HCT116 (cell line): Measurements from ENCODE around the gene KIR2DL1. TPM values are rescaled to one million over a fixed set of nuclear protein-coding genes. Genes with fewer than 3 reads are reported as not detected.
"Not testable (repeated sequence)": the region's sequence is repeated elsewhere in the genome, so short reads cannot be mapped to it uniquely, and the experiment has no call there.

Experiments used
- ATAC-seq: fragments of 200-7000 bp; cut with Tn5 transposase; 2 replicates; pipeline ENCODE4 v1.9.1; 2020; ENCODE audit warnings: mild to moderate bottlenecking, moderate library complexity
- BruUV-seq: library from RNA; stranded (reverse); fragments of 400-500 nt; replicated peaks from 2 replicates; lab custom pipeline; 2021; lab: Mats Ljungman, UMichigan
- CTCF ChIA-PET: fragments of 300-600 bp; sonication (Branson Sonifier 250); formaldehyde crosslinking; loops from one replicate; lab custom pipeline; 2021; ENCODE audit warnings: antibody characterized with exemption; lab: Charles Lee
- POLR2A ChIA-PET: fragments of 300-600, 350-600 bp; sonication (Branson Sonifier 250); formaldehyde crosslinking; loops from one replicate; lab custom pipeline; 2021; ENCODE audit warnings: antibody characterized with exemption; lab: Charles Lee
- RAD21 ChIA-PET, 2 experiments: fragments of 300-600 bp; sonication (Branson Sonifier 250); formaldehyde crosslinking; loops; one replicate each; lab custom pipeline; 2023; ENCODE audit warnings: low total read pairs in 2 of 2; ENCODE audit not compliant: uncharacterized antibody in 2 of 2, unreplicated experiment in 2 of 2, low non-redundant PET in 1 of 2; lab: Charles Lee
- DNase-seq: peaks from one replicate; pipeline ENCODE4 v3.0.0-alpha.2; 2010; ENCODE audit warnings: low read depth, low spot score
- H2AFZ ChIP-seq: fragments of 200-600 bp; shearing (Covaris generic), sonication (generic); 2 replicates; pipeline ENCODE4 v1.6.1; 2017; ENCODE audit warnings: low read depth, mixed run types, mixed read lengths, antibody characterized with exemption, low read length; ENCODE audit not compliant: poor library complexity, severe bottlenecking
- H3K27ac ChIP-seq: 2 replicates; pipeline ENCODE4 v1.5.1; 2012; ENCODE audit warnings: low read depth, low read length
- H3K27me3 ChIP-seq: fragments of 200-600 bp; sonication (generic); 2 replicates; pipeline ENCODE4 v1.6.1; 2016; ENCODE audit warnings: mixed run types, low read length, mixed read lengths; ENCODE audit not compliant: insufficient read depth
- H3K36me3 ChIP-seq, 2 experiments: fragments of 200-500 bp in 1 of 2; fragments of 200-600 bp in 1 of 2; sonication (Bioruptor generic) in 1 of 2; sonication (generic) in 1 of 2; 2 replicates each; pipeline versions ENCODE4 v1.5.1 to v1.6.1; 2014 to 2016; ENCODE audit warnings: low read length in 2 of 2, inconsistent platforms in 1 of 2, mixed read lengths in 1 of 2, mixed run types in 1 of 2; ENCODE audit not compliant: insufficient read depth in 2 of 2, control insufficient read depth in 1 of 2
- H3K4me1 ChIP-seq, 2 experiments: fragments of 200-600 bp in 1 of 2; sonication (generic) in 1 of 2; 2 replicates each; pipeline versions ENCODE4 v1.5.1 to v1.6.1; 2012 to 2017; ENCODE audit warnings: low read length in 2 of 2, inconsistent platforms in 1 of 2, mild to moderate bottlenecking in 1 of 2, mixed read lengths in 1 of 2, mixed run types in 1 of 2, moderate library complexity in 1 of 2; ENCODE audit not compliant: insufficient read depth in 2 of 2, control insufficient read depth in 1 of 2
- H3K4me2 ChIP-seq: fragments of 200-600 bp; sonication (generic); 2 replicates; pipeline ENCODE4 v1.6.1; 2017; ENCODE audit warnings: mixed run types, low read length, mixed read lengths
- H3K4me3 ChIP-seq, 2 experiments: fragments of 200-600 bp in 1 of 2; sonication (generic) in 1 of 2; replicated peaks in 1 of 2; 2 replicates each; pipeline ENCODE4 v1.5.1; 2011 to 2016; ENCODE audit warnings: low read length in 2 of 2, control low read depth in 1 of 2, low read depth in 1 of 2, mild to moderate bottlenecking in 1 of 2, mixed read lengths in 1 of 2, mixed run types in 1 of 2
- H3K79me2 ChIP-seq: fragments of 200-600 bp; sonication (generic); 2 replicates; pipeline ENCODE4 v1.6.1; 2017; ENCODE audit warnings: mild to moderate bottlenecking, mixed run types, low read length, moderate library complexity, mixed read lengths; ENCODE audit not compliant: insufficient read depth
- H3K9ac ChIP-seq: fragments of 200-600 bp; sonication (generic); 2 replicates; pipeline ENCODE4 v1.6.1; 2016; ENCODE audit warnings: low read length, mixed read lengths
- H3K9me2 ChIP-seq: fragments of 200-600 bp; sonication (generic), shearing (Covaris generic); 2 replicates; pipeline ENCODE4 v1.6.1; 2017; ENCODE audit warnings: mixed run types, mild to moderate bottlenecking, moderate library complexity; ENCODE audit not compliant: insufficient read depth
- H3K9me3 ChIP-seq, 2 experiments: fragments of 200-500 bp in 1 of 2; fragments of 200-600 bp in 1 of 2; sonication (Bioruptor generic) in 1 of 2; sonication (generic) in 1 of 2; 2 replicates each; pipeline ENCODE4 v1.6.1; 2014 to 2017; ENCODE audit warnings: low read length in 2 of 2, mixed read lengths in 2 of 2, inconsistent platforms in 1 of 2, low read depth in 1 of 2, mild to moderate bottlenecking in 1 of 2, mixed run types in 1 of 2, moderate library complexity in 1 of 2; ENCODE audit not compliant: control insufficient read depth in 1 of 2, insufficient read depth in 1 of 2
- H4K20me1 ChIP-seq: fragments of 200-600 bp; sonication (generic), shearing (Covaris generic); 2 replicates; pipeline ENCODE4 v1.6.1; 2017; ENCODE audit warnings: mixed run types, mild to moderate bottlenecking, moderate library complexity; ENCODE audit not compliant: insufficient read depth
- intact Hi-C: fragments of 100-400 bp; cut with micrococcal nuclease; formaldehyde crosslinking; loops from 2 replicates; pipeline ENCODE4 v1.10.0; 2022
- total RNA-seq: library from RNA; stranded (reverse); gene quantifications from one replicate; pipeline ENCODE4 v1.2.1, GENCODE V29; 2021; ENCODE audit not compliant: unreplicated experiment

Gene KIR2DL1
- total RNA-seq, 1 experiment from 2014 or later: not detected

DNA sequence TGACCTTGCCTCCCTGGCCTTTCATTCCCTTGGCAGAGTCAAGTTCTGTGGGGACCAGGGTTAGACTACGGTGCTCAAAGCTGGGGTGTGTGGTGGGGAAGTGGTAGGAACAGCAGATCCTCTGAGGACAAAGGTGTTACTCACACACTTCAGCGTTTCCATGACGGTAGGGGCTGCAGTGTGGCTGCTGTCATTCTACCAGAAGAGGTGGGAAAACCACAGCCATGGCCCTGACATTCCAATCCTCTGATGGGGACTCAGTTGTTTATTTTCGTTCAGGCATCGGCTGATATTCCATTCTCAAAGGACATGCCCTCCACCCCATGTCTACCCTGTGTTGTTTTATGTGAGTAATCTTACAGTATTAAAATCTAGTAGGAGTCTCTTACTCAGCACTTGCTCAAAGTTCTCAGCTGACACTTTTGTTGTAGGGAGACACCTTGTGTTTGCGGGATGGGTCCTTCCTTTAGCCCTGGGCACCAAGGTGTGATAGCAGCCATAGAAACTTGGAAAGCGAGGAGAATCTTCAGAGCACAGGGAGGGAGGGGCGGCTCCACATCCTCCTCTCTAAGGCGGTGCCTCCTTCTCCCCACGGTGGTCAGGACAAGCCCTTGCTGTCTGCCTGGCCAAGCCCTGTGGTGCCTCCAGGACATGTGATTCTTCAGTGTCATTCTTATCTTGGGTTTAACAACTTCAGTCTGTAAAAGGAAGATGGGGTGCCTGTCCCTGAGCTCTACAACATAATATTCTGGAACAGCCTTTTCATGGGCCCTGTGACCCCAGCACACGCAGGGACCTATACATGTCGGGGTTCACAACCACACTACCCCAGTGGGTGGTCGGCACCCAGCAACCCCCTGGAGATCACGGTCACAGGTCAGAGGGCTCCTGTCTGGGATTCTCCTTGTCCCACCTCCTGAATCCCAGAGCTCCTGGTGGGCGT lies 1.7 kb downstream of the KIR2DL1 start:
- H3K36me3 ChIP-seq, H3K9me2 ChIP-seq, H3K9me3 ChIP-seq, CTCF ChIA-PET, BruUV-seq, RAD21 ChIA-PET, H3K9ac ChIP-seq, H3K27ac ChIP-seq, POLR2A ChIA-PET, H3K4me1 ChIP-seq, H3K4me3 ChIP-seq, H3K27me3 ChIP-seq, H2AFZ ChIP-seq, H4K20me1 ChIP-seq, H3K79me2 ChIP-seq, H3K4me2 ChIP-seq: not testable (repeated sequence)
- intact Hi-C loops: loop anchor here (10.0 kb wide), 1 partner anchor 84 kb away; the partner anchor contains the start of gene KIR3DL2
- ATAC-seq (peak; percentile 70), DNase-seq (peak; percentile 8)

DNA sequence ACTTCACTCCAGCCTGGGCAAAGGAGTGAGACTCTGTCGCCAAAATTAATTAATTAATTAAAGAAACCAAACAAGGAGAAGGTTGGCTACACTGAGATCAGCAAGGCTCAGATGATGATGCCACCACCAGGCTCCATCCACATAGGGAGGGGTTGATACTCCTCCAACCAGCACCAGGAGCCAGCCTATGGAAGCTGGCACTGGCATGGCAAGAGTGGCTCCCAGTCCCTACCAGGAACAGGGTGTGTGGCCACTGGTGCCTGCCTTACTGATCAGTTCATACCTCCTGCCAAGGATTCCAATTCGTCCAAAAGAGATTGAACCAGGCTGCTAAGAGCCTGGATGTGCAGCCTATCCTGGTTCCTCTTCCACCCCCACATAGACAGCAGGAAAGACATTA lies 3.1 kb downstream of the KIR2DL1 start:
- BruUV-seq, CTCF ChIA-PET, DNase-seq, H3K27ac ChIP-seq, H3K9me3 ChIP-seq, H3K79me2 ChIP-seq, POLR2A ChIA-PET, H3K4me2 ChIP-seq, H3K4me3 ChIP-seq, ATAC-seq, H4K20me1 ChIP-seq, H2AFZ ChIP-seq, H3K9me2 ChIP-seq, H3K27me3 ChIP-seq, H3K4me1 ChIP-seq, H3K9ac ChIP-seq, RAD21 ChIA-PET, H3K36me3 ChIP-seq: not testable (repeated sequence)
- intact Hi-C loops: loop anchor here (10.0 kb wide), 1 partner anchor 82 kb away; the partner anchor contains the start of gene KIR3DL2

DNA sequence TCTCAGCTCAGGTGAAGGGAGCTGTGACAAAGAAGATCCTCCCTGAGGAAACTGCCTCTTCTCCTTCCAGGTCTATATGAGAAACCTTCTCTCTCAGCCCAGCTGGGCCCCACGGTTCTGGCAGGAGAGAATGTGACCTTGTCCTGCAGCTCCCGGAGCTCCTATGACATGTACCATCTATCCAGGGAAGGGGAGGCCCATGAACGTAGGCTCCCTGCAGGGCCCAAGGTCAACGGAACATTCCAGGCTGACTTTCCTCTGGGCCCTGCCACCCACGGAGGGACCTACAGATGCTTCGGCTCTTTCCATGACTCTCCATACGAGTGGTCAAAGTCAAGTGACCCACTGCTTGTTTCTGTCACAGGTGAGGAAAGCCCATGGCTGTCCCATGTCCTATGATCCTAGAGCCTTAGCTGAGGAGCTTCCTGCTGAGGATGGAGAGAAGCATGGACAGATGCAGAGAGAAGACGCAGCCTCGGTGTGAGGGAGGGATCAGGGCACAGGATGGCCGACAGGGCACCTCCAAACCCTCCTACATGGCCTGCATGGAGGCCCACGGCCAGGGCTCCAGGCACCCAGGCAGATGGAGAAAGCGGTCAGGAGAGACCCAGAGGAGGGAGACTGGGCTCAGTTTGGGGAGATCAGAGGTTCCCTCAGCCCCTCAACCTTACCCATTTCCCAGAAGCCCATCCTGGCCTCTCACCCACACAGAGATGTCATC lies 5.7 kb downstream of the KIR2DL1 start:
- H3K9ac ChIP-seq, H3K9me3 ChIP-seq, DNase-seq, H2AFZ ChIP-seq, H3K9me2 ChIP-seq, CTCF ChIA-PET, H4K20me1 ChIP-seq, H3K79me2 ChIP-seq, POLR2A ChIA-PET, H3K27me3 ChIP-seq, H3K4me2 ChIP-seq, BruUV-seq, RAD21 ChIA-PET, H3K4me1 ChIP-seq, H3K36me3 ChIP-seq, H3K27ac ChIP-seq, ATAC-seq, H3K4me3 ChIP-seq: not testable (repeated sequence)
- intact Hi-C loops: loop anchor here (10.0 kb wide), 1 partner anchor 80 kb away; the partner anchor contains the start of gene KIR3DL2

DNA sequence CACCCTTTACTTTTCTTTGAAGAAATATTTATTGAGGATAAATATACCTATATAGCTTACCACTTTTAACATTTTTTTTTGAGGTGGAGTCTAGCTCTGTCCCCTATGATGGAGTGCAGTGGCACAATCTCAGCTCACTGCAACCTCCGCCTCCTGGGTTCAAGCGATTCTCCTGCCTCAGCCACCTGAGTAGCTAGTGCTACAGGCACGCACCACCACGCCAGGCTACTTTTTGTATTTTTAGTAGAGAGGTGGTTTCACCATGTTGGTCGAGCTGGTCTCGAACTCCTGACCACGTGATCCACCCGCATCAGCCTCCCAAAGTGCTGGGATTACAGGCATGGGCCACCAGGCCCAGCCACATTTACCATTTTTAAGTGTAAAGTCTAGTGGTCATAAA lies 6.2 kb downstream of the KIR2DL1 start:
- H3K79me2 ChIP-seq, H3K9ac ChIP-seq, CTCF ChIA-PET, H3K4me1 ChIP-seq, H3K36me3 ChIP-seq, H3K27ac ChIP-seq, RAD21 ChIA-PET, H3K9me3 ChIP-seq, DNase-seq, H3K27me3 ChIP-seq, H3K9me2 ChIP-seq, H4K20me1 ChIP-seq, BruUV-seq, H3K4me3 ChIP-seq, ATAC-seq, H3K4me2 ChIP-seq, H2AFZ ChIP-seq, POLR2A ChIA-PET: not testable (repeated sequence)
- intact Hi-C loops: loop anchor here (10.0 kb wide), 1 partner anchor 79 kb away; the partner anchor contains the start of gene KIR3DL2
